OCI-LY7 (cell line): Measurements from ENCODE around the gene FAM118A.

Experiments used
- EZH2phosphoT487 ChIP-seq: fragments of 200-600 bp; sonication (generic); IDR thresholded peaks from 2 replicates; pipeline ENCODE4 v1.6.1; 2018; ENCODE audit warnings: low read depth, borderline replicate concordance, mild to moderate bottlenecking, mixed run types, antibody characterized with exemption, low read length, moderate library complexity, mixed read lengths
- TF ChIP-seq, protein P1 (sequence below): fragments of 200-600 bp; sonication (generic); conservative IDR thresholded peaks from 2 replicates; pipeline ENCODE4 v1.5.1; 2014; ENCODE audit warnings: mild to moderate bottlenecking, antibody characterized with exemption, low read length, moderate library complexity, mixed read lengths

DNA sequence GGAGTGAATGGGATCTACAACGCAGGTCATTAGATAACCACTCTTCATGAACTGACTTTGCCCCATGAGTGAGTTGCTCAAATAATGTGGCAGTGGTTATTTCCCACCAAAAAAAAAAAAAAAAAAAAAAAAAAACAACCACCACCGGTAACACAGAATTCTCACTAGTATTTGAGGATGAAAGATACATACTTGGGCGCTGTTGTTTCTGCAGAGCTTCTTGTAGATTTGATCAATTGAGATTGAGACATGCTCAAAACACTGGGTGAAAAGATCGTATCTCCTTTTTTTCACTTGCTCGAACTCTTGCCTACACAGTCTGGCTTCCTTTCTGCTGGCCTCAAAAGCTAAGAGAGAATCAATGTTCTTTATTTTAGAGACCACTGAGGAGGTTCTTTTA, 44.1 kb downstream of the FAM118A start:
- TF ChIP-seq, protein P1, sequence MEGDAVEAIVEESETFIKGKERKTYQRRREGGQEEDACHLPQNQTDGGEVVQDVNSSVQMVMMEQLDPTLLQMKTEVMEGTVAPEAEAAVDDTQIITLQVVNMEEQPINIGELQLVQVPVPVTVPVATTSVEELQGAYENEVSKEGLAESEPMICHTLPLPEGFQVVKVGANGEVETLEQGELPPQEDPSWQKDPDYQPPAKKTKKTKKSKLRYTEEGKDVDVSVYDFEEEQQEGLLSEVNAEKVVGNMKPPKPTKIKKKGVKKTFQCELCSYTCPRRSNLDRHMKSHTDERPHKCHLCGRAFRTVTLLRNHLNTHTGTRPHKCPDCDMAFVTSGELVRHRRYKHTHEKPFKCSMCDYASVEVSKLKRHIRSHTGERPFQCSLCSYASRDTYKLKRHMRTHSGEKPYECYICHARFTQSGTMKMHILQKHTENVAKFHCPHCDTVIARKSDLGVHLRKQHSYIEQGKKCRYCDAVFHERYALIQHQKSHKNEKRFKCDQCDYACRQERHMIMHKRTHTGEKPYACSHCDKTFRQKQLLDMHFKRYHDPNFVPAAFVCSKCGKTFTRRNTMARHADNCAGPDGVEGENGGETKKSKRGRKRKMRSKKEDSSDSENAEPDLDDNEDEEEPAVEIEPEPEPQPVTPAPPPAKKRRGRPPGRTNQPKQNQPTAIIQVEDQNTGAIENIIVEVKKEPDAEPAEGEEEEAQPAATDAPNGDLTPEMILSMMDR = no peak
- no peak for TF ChIP-seq EZH2phosphoT487
